Measurements from ENCODE around the gene LMO1.

Gene LMO1

GRCh38 chr11:8288166-8288772 lies 24.6 kb upstream of the LMO1 start:
- peak; percentile 23 for DNase-seq (ENCODE audit: low read depth, low spot score)

GRCh38 chr11:8287703-8288102 lies 24.0 kb upstream of the LMO1 start:
- DNase-seq (ENCODE audit: low read depth, low spot score): no peak

- DNase-seq (ENCODE audit: low read depth, low spot score): no peak
Measured at GRCh38 chr11:8287297-8287696, 23.6 kb upstream of the LMO1 start.

GRCh38 chr11:8286886-8287285 lies 23.2 kb upstream of the LMO1 start:
- DNase-seq (ENCODE audit: low read depth, low spot score): no peak

- no peak for DNase-seq (ENCODE audit: low read depth, low spot score)
Measured at GRCh38 chr11:8285796-8286195, 22.1 kb upstream of the LMO1 start.

GRCh38 chr11:8285228-8285627 lies 21.6 kb upstream of the LMO1 start:
- no peak for DNase-seq (ENCODE audit: low read depth, low spot score)

- peak; percentile 81 for DNase-seq (ENCODE audit: low read depth, low spot score)
Measured at GRCh38 chr11:8283465-8284230, 20.0 kb upstream of the LMO1 start.

GRCh38 chr11:8283100-8283464 lies 19.4 kb upstream of the LMO1 start:
- no peak for DNase-seq (ENCODE audit: low read depth, low spot score)

- DNase-seq (ENCODE audit: low read depth, low spot score): peak; percentile 53
Measured at GRCh38 chr11:8282631-8283030, 19.0 kb upstream of the LMO1 start.

- no peak for DNase-seq (ENCODE audit: low read depth, low spot score)
Measured at GRCh38 chr11:8281266-8281665, 17.6 kb upstream of the LMO1 start.

- DNase-seq (ENCODE audit: low read depth, low spot score): no peak
Measured at GRCh38 chr11:8277691-8278090, 14.0 kb upstream of the LMO1 start.

- DNase-seq (ENCODE audit: low read depth, low spot score): no peak
Measured at GRCh38 chr11:8276528-8276927, 12.8 kb upstream of the LMO1 start.

GRCh38 chr11:8273287-8273686 lies 9.6 kb upstream of the LMO1 start:
- DNase-seq (ENCODE audit: low read depth, low spot score): no peak

- no peak for DNase-seq (ENCODE audit: low read depth, low spot score)
Measured at GRCh38 chr11:8271106-8271886, 7.6 kb upstream of the LMO1 start.

- no peak for DNase-seq (ENCODE audit: low read depth, low spot score)
Measured at GRCh38 chr11:8269636-8270035, 6.0 kb upstream of the LMO1 start.

GRCh38 chr11:8268530-8269400 lies 5.1 kb upstream of the LMO1 start:
- peak; percentile 45 for DNase-seq (ENCODE audit: low read depth, low spot score)

GRCh38 chr11:8267831-8268529 lies 4.3 kb upstream of the LMO1 start:
- DNase-seq (ENCODE audit: low read depth, low spot score): peak; percentile 25

- no peak for DNase-seq (ENCODE audit: low read depth, low spot score)
Measured at GRCh38 chr11:8267280-8267679, 3.6 kb upstream of the LMO1 start.

- DNase-seq (ENCODE audit: low read depth, low spot score): no peak
Measured at GRCh38 chr11:8266246-8267241, 2.9 kb upstream of the LMO1 start.

GRCh38 chr11:8265681-8266241 lies 2.1 kb upstream of the LMO1 start:
- DNase-seq (ENCODE audit: low read depth, low spot score): peak; percentile 49

Measured in ELF-1 (cell line).